GM18951 (cell line): Measurements from ENCODE around the gene CRHR2.

Experiments used
- POLR2A ChIP-seq: IDR thresholded peaks from 4 replicates; pipeline ENCODE4 v1.6.1; 2011; ENCODE audit warnings: mild to moderate bottlenecking; ENCODE audit not compliant: insufficient read length, insufficient read depth; ENCODE audit errors: extremely low read depth
- in situ Hi-C: fragments of 300-500 bp; cut with MboI; formaldehyde crosslinking; loops from one replicate; pipeline ENCODE4 v1.12.0; 2022; ENCODE audit warnings: low sequenced_read_pairs, mixed read lengths, inconsistent platforms; ENCODE audit not compliant: unreplicated experiment

Gene CRHR2

GRCh38 chr7:30717181-30717580 is 34.9 kb upstream of the CRHR2 start:
- in situ Hi-C loops: no loop called here
- no peak for TF ChIP-seq POLR2A

GRCh38 chr7:30714129-30714528 is 31.9 kb upstream of the CRHR2 start:
- in situ Hi-C loops: no loop called here
- no peak for TF ChIP-seq POLR2A

- no peak for TF ChIP-seq POLR2A
- in situ Hi-C loops: no loop called here
Observed at GRCh38 chr7:30713392-30713791, 31.1 kb upstream of the CRHR2 start.

- in situ Hi-C loops: no loop called here
- TF ChIP-seq POLR2A: no peak
Observed at GRCh38 chr7:30710669-30711068, 28.4 kb upstream of the CRHR2 start.

GRCh38 chr7:30709549-30709948 is 27.3 kb upstream of the CRHR2 start:
- no peak for TF ChIP-seq POLR2A
- in situ Hi-C loops: no loop called here

- in situ Hi-C loops: no loop called here
Observed at GRCh38 chr7:30708983-30709382, 26.7 kb upstream of the CRHR2 start.

GRCh38 chr7:30708412-30708811 is 26.2 kb upstream of the CRHR2 start:
- in situ Hi-C loops: no loop called here

More at GRCh38 chr7:30708983-30709382, 26.7 kb upstream of the CRHR2 start:
- no peak for TF ChIP-seq POLR2A

GRCh38 chr7:30707391-30708357 is 25.4 kb upstream of the CRHR2 start:
- in situ Hi-C loops: no loop called here
- TF ChIP-seq POLR2A: no peak

More at GRCh38 chr7:30708412-30708811, 26.2 kb upstream of the CRHR2 start:
- no peak for TF ChIP-seq POLR2A

GRCh38 chr7:30706908-30707307 is 24.7 kb upstream of the CRHR2 start:
- no peak for TF ChIP-seq POLR2A
- in situ Hi-C loops: no loop called here

GRCh38 chr7:30706316-30706715 is 24.1 kb upstream of the CRHR2 start:
- in situ Hi-C loops: no loop called here
- TF ChIP-seq POLR2A: no peak

- in situ Hi-C loops: no loop called here
- no peak for TF ChIP-seq POLR2A
Observed at GRCh38 chr7:30705596-30705995, 23.3 kb upstream of the CRHR2 start.

GRCh38 chr7:30705008-30705407 is 22.8 kb upstream of the CRHR2 start:
- TF ChIP-seq POLR2A: no peak
- in situ Hi-C loops: no loop called here

- no peak for TF ChIP-seq POLR2A
- in situ Hi-C loops: no loop called here
Observed at GRCh38 chr7:30703756-30704155, 21.5 kb upstream of the CRHR2 start.

- no peak for TF ChIP-seq POLR2A
- in situ Hi-C loops: no loop called here
Observed at GRCh38 chr7:30702200-30702599, 19.9 kb upstream of the CRHR2 start.
